ENCODE data around the gene FKBP8.

FKBP8 gene

GRCh38 chr19:18503971-18504885 is 39.1 kb downstream of the FKBP8 start:
- Histone ChIP-seq H3K27me3 (replicated peaks; ENCODE audit: control insufficient read depth, insufficient read depth, low read length) (no peaks in the 10 kb centered on the region), H3K36me3 (ENCODE audit: control insufficient read depth, insufficient read depth, low read length) (peaks cover 2% of the 10 kb centered on the region), H3K4me3 (replicated peaks; ENCODE audit: low read depth, low read length) (no peak overlapping the region)
- TF ChIP-seq CTCF (IDR thresholded peaks at IDR 0.05; ENCODE audit: insufficient read depth, low read length, poor library complexity, severe bottlenecking): no peak
- no peak for DNase-seq (ENCODE audit: extremely low read depth, insufficient read length)

- Histone ChIP-seq H3K36me3 (ENCODE audit: control insufficient read depth, insufficient read depth, low read length) (peaks cover 2% of the 10 kb centered on the region), H3K4me3 (replicated peaks; ENCODE audit: low read depth, low read length) (no peak overlapping the region), H3K27me3 (replicated peaks; ENCODE audit: control insufficient read depth, insufficient read depth, low read length) (no peaks in the 10 kb centered on the region)
- DNase-seq (ENCODE audit: extremely low read depth, insufficient read length): no peak
- no peak for TF ChIP-seq CTCF (IDR thresholded peaks at IDR 0.05; ENCODE audit: insufficient read depth, low read length, poor library complexity, severe bottlenecking)
Observed at GRCh38 chr19:18503337-18503970, 39.9 kb downstream of the FKBP8 start.

GRCh38 chr19:18502638-18503294 is 40.6 kb downstream of the FKBP8 start:
- no peaks in the 10 kb centered on the region for H3K27me3 ChIP-seq (replicated peaks; ENCODE audit: control insufficient read depth, insufficient read depth, low read length)
- H3K36me3 ChIP-seq (ENCODE audit: control insufficient read depth, insufficient read depth, low read length): peaks cover 2% of the 10 kb centered on the region
- no peak for TF ChIP-seq CTCF (IDR thresholded peaks at IDR 0.05; ENCODE audit: insufficient read depth, low read length, poor library complexity, severe bottlenecking)
- DNase-seq (ENCODE audit: extremely low read depth, insufficient read length): no peak
- H3K4me3 ChIP-seq (replicated peaks; ENCODE audit: low read depth, low read length): no peak overlapping the region

GRCh38 chr19:18502246-18502637 is 41.1 kb downstream of the FKBP8 start:
- DNase-seq (ENCODE audit: extremely low read depth, insufficient read length): no peak
- peaks cover 2% of the 10 kb centered on the region for H3K36me3 ChIP-seq (ENCODE audit: control insufficient read depth, insufficient read depth, low read length)
- H3K27me3 ChIP-seq (replicated peaks; ENCODE audit: control insufficient read depth, insufficient read depth, low read length): no peaks in the 10 kb centered on the region
- no peak for TF ChIP-seq CTCF (IDR thresholded peaks at IDR 0.05; ENCODE audit: insufficient read depth, low read length, poor library complexity, severe bottlenecking)
- H3K4me3 ChIP-seq (replicated peaks; ENCODE audit: low read depth, low read length): no peak overlapping the region

- Histone ChIP-seq H3K27me3 (replicated peaks; ENCODE audit: control insufficient read depth, insufficient read depth, low read length) (no peaks in the 10 kb centered on the region), H3K4me3 (replicated peaks; ENCODE audit: low read depth, low read length) (no peak overlapping the region), H3K36me3 (ENCODE audit: control insufficient read depth, insufficient read depth, low read length) (peaks cover 2% of the 10 kb centered on the region)
- no peak for DNase-seq (ENCODE audit: extremely low read depth, insufficient read length)
- no peak for TF ChIP-seq CTCF (IDR thresholded peaks at IDR 0.05; ENCODE audit: insufficient read depth, low read length, poor library complexity, severe bottlenecking)
Observed at GRCh38 chr19:18501832-18502231, 41.5 kb downstream of the FKBP8 start.
